GM21723 (cell line): ENCODE measurements around the gene ARG1.
A peak's percentile ranks its signal among the peaks of the same experiment; 100 is the strongest.

Experiments used
- ATAC-seq: cut with Tn5 transposase; IDR thresholded peaks from one replicate; pipeline ENCODE4 v1.9.1; 2021; ENCODE audit warnings: mild to moderate bottlenecking, moderate library complexity; ENCODE audit not compliant: unreplicated experiment

Gene ARG1

DNA sequence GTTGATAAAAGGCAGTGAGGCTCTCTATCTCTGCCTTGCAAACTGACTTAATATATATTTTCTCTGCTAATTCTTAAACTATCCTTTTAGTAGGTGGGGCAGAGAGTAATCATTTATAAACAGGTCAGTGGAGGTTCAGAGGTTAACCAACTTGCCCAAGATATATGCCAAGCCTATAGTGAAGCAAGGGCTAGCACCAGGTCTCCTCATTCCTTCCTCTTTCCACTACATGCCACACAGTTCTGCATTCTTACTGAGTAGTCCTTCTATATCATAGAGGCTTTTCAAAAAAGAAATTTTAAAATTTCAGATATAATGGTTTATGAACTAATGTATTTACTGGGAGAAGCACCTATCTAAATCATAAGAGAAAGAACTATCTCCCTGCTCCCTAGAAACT is 8.5 kb downstream of the ARG1 start:
- no peak for ATAC-seq

DNA sequence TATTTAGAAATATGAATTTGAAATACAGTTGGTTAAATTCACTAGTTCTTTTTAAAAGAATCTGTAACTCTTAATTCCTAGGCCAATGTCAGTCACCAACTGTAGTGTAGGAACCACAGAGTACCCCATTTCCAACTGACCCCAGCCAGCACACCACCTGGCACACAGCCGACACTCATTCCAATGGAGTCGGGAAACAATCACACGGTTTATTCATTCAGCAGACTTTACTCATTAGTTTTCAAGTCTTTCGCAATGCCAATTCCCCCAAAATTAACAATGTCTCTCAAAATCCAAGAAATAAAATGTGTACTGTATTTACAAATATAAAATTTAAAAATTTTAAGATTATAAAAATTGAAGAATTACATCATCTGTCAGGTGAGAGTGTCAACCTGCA is 13.5 kb downstream of the ARG1 start:
- no peak for ATAC-seq

DNA sequence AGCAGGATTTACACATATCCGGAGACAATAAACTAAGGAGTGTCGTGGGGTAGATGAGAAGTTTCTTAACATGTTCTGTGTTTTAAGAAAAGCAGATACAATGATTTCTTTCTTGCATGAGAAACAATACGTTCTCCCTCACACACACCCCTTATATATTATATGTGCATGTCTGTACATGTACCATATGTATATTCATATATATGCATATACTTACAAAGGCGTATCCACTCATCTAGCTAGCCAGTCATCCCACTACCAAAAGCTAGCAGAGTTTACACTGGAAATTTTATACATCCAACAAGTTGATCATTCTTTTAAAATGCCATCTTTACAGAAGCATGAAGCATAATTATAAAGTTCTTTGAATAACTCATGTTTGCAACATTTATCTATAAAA is 14.9 kb downstream of the ARG1 start:
- no peak for ATAC-seq

DNA sequence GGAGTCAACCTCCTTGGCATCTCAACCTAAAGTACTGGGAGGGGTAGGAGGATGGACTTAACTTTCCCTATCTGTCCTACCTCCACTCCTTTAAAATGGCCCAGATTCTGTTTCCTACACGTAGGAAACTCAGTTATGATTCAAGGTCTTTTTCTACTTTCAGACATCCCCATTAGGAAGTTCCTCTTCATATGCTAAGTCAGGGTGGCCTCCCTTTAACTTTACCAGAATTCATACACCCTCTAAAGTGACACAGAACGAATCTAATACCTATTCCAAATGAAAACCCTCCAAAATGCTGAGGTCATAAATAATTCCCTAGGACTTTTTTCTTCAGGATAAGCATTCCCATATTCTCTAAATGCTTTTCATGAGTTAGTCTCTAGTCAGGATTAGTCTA is 15.6 kb downstream of the ARG1 start:
- no peak for ATAC-seq

DNA sequence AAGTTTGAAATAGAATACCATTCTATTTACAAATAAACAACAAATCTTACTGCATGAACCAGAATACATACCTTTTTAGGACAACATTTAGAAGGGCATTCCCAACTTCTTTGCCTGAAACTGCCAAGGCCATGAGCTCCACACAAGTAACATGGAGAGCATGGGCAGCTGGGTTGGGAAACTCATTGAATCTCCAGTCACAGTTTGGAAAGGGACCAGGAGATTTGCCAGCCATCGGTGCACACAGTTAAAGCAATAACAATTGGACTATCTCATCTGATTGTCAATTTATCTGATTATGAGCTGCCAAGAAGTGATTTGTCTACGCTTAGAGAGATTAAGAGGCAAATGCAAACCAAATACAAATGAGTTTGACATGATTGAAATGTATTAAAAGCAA is 19.9 kb downstream of the ARG1 start:
- ATAC-seq, result no peak

DNA sequence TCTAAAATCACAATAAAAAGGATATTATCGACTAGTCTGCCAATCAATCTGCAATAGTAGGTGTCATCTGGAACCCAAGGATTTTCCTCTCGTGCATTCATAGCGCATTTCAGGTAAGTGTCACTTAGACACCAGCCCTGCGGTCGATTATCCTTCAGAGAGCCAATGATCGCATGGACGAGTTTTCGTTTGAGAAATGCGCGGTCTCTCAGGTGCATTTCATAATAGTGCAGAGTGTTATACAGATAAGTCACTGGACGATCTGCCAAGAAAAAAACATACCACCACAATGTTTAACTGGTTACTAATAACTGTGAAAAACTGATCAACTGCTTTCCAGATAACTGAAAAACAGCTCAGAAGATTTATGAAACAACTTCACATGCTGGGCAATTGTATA is 21.0 kb downstream of the ARG1 start:
- ATAC-seq, result no peak

DNA sequence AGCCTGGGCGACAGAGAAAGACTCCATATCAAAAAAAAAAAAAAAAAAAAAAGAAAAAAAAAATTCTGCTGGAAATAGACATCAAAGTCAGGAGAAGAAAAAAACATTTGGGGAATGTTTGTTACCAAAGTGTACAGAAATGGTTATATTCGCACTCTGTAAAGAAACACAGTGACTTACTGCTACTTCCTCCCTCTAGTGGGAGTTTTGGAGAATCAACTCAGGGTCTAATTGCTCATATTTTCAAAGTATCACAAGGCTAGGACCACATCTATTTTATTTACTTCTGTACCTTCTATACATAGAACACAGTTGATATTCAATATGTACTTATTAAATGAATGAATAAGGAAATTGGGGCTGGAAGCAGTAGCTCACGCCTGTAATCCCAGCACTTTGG is 24.4 kb downstream of the ARG1 start:
- ATAC-seq, result no peak

DNA sequence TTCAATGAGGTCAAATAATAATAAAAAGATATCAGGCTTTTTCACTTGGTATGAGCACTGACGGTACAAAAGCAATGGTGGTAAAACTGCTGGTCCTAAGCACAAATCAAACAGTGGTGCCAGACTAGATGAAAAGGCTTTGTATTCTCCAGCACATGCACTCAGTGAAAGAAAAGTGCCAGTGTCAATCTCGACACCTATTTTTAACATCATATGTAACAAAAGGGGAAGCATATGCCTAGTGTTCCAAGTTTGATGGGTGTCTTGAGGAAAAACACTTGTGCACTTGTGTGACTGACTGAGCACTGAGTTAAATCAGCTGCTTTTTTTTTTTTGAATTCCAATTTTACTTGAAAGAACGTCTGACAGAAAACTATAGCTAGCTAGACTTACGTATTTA is 27.7 kb downstream of the ARG1 start:
- ATAC-seq, result no peak

DNA sequence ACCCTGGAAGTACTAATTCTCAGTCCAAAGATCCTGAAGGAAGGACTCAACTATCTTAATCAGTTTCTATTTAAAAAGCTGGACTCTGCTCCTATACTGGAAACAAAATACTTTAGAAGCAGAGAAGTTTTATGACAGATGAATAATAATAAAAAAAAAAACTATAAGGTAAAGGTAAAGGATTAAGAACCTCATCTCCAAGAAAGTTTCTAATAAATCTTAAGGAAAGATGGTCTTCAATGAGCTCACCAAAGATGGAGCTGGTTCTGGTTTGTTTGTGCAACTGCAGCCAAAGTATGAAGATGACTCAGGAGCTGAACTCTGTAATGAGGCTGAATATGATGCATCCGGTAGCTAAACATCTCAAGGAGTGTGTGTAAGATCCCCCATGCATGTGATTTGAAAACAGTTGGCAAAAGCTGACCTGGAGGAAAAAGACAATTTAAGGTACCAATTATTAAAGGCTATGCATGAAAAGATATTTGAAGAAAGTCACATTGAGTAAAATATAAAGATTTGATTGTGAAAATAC is 29.8 kb downstream of the ARG1 start:
- no peak for ATAC-seq

DNA sequence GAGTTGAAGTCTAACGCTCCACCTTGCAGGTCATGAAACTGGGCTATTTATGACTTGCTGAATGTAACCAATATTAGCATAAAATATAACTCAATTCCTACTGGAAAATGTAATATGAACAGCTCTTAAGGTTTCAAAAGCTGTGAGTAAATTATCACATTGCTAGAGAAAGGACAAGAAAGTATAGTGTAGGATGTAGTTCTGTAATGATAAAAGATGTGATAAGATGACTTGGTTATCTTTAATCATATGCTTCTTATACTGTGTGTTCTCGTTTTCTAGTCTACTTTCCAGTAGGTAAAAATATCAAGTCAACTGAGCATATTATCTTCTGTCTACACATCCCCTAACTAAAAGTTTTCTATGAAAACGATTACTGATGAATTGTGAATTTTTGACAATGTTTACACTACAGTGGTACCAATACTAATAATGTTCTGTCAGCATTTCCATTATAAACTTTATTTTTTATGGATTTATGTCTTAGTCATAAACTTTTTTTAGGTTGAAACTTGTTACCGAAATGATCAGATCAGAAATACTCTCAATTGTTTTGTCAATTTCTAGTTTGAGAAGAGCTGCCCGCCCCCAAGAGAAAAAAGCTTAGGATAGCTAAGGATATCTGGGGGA is 40.4 kb downstream of the ARG1 start:
- ATAC-seq, result no peak

DNA sequence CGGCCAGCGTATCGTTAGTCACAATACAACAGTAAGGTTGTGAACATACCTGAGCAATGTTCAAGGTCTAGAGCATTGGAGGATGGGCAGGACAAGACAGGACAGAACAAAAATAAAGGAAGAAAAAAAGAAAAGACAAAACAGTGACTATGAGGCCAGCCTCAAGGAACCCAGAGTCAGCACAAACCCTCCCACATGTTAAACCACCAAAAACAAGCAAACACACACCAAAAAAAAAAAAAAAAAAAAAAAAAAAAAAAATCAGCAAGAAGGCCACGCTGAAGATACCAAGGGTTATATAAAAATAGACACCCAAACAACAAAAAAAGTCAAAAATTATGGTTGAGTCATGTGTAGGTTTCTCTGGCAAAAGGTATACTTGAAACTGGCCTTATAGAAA is 42.2 kb downstream of the ARG1 start:
- ATAC-seq, result no peak

DNA sequence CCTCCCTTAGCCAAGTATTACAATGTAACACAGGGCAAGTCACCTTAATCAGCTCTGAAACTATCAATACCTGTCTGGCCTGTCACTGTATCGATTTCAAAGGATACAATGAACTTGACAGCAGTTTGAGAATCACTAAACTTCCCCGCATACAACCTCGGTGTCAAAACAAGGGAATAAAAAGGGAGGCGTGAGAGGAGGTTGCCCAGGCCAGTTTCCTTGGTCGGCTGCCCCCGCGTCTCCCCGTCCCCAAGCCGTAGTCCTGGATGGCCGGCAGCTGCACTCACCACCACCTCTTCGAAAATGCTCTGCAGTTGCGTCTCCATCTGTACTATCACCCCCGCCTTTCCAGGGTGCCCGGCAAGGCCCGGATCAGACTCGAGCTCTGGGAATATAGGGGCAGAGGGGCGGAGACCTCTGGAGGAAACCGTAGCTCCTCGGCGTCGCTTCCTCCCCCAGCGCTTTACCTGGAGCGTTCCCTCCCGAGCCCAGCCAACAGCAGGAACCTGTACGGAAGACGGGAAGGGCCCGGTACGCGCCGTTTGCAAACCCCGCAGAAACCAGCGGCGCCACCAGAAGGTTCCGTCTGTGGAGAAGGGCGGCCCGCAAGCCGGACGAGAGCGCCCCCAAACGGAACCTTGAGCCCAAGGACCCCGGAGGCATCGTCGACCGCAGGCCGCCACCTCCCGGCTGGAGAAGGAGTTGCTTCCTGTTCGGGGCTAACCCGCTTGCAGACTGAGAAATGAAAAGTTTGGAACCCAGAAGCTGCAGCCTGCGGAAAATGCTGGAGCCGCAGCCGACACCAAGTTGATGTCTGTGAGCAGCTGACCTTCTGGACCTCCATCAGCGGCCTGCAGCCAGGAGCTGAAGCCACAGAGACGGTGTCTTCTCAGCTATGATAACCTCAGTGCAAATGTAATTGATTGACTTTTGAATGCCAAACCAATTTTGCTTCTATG is 55.0 kb downstream of the ARG1 start, which contains the start of gene MED23:
Gene MED23, minus strand, starts transcription at position 519 of the 959 bp plus-strand sequence. Its CDS starts 193 bp downstream, at position 326.
- peak; percentile 98 for ATAC-seq

DNA sequence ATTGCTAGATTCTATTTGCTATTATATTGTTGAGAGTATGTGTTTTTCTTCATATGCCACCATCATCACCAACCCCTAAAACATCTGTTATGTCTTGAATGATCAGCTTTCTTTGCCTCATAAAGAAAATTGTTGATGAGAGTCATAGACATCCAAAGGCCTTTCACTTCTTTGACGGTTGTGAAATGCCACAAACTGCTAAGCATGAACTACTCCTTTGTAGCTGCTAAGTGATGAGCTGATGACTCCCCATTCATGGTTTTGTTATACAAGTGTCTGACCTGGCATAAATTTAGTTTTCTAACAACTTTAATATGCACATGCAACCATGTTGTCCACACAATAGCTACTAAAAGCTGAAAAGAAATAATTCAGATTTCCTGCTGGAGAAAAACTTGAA is 55.7 kb downstream of the ARG1 start:
- no peak for ATAC-seq

DNA sequence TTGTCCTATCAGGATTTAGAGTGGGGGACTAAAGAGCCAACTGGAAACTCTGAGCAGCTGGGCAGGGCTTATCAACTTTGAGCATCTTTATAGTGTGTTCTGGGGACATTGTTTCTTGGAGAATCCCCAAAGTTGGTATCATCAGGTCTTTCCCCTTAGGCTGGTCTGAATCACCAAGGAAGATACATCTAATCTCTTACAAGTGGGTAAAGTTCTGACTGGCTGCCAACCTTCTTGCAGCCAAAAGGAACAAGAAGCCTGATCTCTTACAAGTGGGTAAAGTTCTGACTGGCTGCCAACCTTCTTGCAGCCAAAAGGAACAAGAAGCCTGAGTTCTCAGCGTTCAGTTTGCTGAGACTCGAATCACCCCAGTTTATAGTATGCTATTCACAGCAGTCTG is 56.6 kb downstream of the ARG1 start:
- no peak for ATAC-seq

DNA sequence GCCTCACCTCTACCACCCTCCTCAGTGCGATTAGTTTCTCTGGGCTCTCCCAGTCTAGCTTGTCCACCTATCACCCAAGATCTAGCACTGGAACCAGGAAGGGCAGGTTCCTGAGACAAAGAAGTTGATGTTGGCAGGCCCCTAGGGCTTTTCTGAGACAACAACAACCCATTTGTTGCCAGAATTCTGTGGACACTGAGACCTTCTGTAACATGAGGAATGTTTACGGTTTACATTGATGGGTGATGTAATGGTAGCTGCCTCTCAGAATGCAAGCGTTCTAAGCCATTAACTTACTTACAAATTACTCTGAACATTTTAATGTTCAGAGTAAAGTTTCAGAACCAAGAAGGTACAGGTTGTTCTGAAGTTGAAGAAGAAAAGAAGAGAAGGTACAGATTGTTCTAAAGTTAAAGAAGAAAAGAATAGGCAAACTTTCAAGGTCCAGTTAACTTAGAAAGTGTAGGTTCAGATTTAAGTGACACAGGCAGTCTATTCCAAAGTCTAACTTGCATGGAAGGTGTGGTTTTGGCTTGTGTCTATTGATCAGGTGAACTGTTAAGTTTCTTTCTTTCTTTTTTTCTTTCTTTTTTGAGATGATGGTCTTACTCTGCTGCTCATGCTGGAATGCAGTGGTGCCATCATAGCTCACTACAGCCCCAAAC is 58.7 kb downstream of the ARG1 start:
- no peak for ATAC-seq
